Measurements from ENCODE around the gene NUMB.

GRCh38 chr14:73502017-73502619, 43.8 kb upstream of the NUMB start:
- TF ChIP-seq CTCF (IDR thresholded peaks at IDR 0.05) = no peak
- no peak for TF ChIP-seq CREB1 (CRISPR knock-in tag; IDR thresholded peaks at IDR 0.05)
- no peak for TF ChIP-seq ELF4 (CRISPR knock-in tag; IDR thresholded peaks at IDR 0.05; ENCODE audit: low read depth)

Measured in WTC11 (cell line).